Lower leg skin (tissue), 4 donors: Measurements from ENCODE around the gene ELOB. TPM values are rescaled to one million over a fixed set of nuclear protein-coding genes. Genes with fewer than 3 reads are reported as not detected.

Experiments
- DNase-seq, 2 donors: peaks; one replicate each; pipeline ENCODE4 v3.0.0-alpha.2; 2019; ENCODE audit warnings: low spot score in 2 of 2
- H3K4me3 ChIP-seq: fragments of 200-600 bp; sonication (generic); 2 replicates; pipeline ENCODE4 v1.5.1; 2017; ENCODE audit warnings: mild to moderate bottlenecking, low read depth; ENCODE audit not compliant: poor library complexity, severe bottlenecking
- POLR2A ChIP-seq, 2 donors: fragments of 450-650 bp; IDR thresholded peaks; one replicate each; pipeline ENCODE4 v1.6.1; 2016 to 2017; ENCODE audit warnings: antibody characterized with exemption in 2 of 2, mild to moderate bottlenecking in 1 of 2, moderate library complexity in 1 of 2
- WGBS, 2 donors: methylation state at CpG; one replicate each; pipeline ENCODE4 v1.1.5; 2018; 5-methylcytosine and 5-hydroxymethylcytosine counted together
- intact Hi-C: fragments of 100-400 bp; cut with DNase I; formaldehyde crosslinking; loops from one replicate; pipeline ENCODE4 v1.15.0; 2023; ENCODE audit warnings: low total_unique reads
- total RNA-seq, 4 donors: library from RNA; depleted of rRNA; stranded (reverse); fragments of >200 nt; gene quantifications; one replicate each; pipeline ENCODE4 v1.1.0, GENCODE V29; 2016
- TF ChIP-seq, protein P1 (sequence below), 3 donors: fragments of 450-650 bp; IDR thresholded peaks; one replicate each; pipeline ENCODE4 v1.5.1; 2016; ENCODE audit warnings: antibody characterized with exemption in 3 of 3, mild to moderate bottlenecking in 3 of 3, moderate library complexity in 2 of 3

The ELOB gene
- total RNA-seq, 4 donors from 2014 or later, result 244 to 2,128 (median 328) TPM

DNA sequence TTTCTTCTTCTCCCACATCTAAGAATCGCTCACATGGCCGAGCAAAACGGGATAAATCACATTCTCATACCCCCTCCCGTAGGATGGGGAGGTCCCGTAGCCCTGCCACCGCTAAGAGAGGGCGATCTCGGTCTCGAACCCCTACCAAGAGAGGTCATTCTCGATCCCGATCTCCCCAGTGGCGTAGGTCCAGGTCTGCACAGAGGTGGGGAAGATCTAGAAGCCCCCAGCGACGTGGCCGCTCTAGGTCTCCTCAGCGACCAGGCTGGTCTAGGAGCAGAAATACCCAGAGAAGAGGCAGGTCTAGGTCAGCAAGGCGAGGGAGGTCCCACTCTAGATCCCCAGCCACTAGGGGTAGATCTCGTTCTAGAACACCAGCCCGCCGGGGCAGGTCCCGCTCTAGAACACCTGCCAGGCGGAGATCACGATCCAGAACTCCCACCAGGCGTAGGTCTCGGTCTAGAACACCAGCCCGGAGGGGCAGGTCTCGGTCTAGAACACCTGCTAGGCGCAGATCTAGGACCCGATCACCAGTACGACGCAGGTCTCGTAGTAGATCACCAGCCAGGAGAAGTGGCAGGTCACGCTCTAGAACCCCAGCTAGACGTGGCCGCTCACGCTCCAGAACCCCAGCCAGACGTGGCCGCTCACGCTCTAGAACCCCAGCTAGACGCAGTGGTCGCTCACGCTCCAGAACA is 15.0 kb downstream of the ELOB start:
- TF ChIP-seq, protein P1, sequence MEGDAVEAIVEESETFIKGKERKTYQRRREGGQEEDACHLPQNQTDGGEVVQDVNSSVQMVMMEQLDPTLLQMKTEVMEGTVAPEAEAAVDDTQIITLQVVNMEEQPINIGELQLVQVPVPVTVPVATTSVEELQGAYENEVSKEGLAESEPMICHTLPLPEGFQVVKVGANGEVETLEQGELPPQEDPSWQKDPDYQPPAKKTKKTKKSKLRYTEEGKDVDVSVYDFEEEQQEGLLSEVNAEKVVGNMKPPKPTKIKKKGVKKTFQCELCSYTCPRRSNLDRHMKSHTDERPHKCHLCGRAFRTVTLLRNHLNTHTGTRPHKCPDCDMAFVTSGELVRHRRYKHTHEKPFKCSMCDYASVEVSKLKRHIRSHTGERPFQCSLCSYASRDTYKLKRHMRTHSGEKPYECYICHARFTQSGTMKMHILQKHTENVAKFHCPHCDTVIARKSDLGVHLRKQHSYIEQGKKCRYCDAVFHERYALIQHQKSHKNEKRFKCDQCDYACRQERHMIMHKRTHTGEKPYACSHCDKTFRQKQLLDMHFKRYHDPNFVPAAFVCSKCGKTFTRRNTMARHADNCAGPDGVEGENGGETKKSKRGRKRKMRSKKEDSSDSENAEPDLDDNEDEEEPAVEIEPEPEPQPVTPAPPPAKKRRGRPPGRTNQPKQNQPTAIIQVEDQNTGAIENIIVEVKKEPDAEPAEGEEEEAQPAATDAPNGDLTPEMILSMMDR (IDR thresholded peaks at IDR 0.05), result no peak
- TF ChIP-seq POLR2A (IDR thresholded peaks at IDR 0.05), result no peak
- no peak for DNase-seq
- 96 to 97% methylated on average over 42 of the region's 42 CpGs for WGBS, 2 donors
- intact Hi-C loops, result no loop called here
- no peak overlapping the region for H3K4me3 ChIP-seq

DNA sequence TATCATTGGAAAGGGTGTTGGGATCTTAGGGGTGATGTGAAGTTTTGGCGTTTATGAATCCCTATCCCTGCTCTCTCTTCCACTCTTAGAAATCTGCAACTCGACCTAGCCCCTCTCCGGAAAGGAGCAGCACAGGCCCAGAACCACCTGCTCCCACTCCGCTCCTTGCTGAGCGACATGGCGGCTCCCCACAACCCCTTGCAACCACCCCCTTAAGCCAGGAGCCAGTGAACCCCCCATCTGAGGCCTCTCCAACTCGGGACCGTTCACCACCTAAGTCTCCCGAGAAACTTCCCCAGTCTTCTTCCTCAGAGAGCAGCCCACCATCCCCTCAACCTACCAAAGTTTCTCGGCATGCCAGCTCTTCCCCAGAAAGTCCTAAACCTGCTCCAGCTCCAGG is 15.6 kb downstream of the ELOB start:
- intact Hi-C loops, result no loop called here
- H3K4me3 ChIP-seq, result no peak overlapping the region
- WGBS, 2 donors, result 96 to 97% methylated on average over 10 of the region's 10 CpGs
- no peak for DNase-seq
- TF ChIP-seq POLR2A (IDR thresholded peaks at IDR 0.05), result no peak
- TF ChIP-seq, protein P1 (IDR thresholded peaks at IDR 0.05), result no peak

DNA sequence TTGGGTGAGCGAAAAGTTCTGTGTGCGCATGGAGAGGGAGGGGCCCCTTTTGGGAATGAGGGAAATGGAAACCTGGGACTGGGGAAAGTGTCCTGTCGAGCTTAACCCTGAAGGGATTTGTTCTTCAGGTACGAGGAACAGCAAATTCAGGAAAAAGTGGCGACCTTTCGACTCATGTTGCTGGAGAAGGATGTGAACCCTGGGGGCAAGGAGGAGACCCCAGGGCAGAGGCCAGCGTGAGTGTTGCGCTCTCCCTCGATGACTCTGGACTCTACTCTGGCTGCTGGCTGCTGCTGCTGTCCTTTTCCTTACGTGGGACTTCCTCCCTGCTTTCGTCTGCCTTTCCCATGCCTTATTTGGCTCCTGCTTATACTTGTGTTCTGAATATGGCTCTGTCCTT is 19.7 kb downstream of the ELOB start:
- no peak overlapping the region for H3K4me3 ChIP-seq
- no peak for TF ChIP-seq POLR2A (IDR thresholded peaks at IDR 0.05)
- TF ChIP-seq, protein P1 (IDR thresholded peaks at IDR 0.05), result no peak
- intact Hi-C loops, result no loop called here
- no peak for DNase-seq
- WGBS, 2 donors, result 67 to 75% methylated on average over 11 of the region's 11 CpGs

DNA sequence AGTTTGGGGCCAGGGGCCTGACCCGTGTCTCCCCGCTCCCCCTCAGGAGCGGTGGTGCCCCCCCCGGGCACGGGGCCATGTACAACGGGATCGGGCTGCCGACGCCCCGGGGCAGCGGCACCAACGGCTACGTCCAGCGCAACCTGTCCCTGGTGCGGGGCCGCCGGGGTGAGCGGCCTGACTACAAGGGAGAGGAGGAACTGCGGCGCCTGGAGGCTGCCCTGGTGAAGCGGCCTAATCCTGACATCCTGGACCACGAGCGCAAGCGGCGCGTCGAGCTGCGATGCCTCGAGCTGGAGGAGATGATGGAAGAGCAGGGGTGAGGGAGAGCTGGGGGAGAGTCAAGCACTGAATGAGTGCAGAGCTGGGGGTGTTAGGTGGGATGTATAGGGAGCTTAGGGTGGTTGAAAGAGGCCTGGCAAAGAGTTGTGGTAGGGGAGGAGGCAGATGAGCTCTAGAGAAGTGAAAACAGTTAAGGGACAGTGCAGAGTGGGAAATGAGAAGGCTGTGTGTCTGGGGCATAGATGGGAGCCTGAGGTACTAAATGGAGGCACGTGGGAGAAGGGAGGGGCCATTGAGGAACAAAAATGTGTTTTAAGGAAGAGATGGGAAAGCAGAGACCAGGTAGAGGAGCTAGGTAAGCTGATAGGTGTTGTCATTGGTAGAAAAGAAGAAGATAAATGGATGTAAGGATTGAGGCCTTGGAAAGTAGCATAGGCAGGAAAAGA is 20.6 kb downstream of the ELOB start:
- intact Hi-C loops, result no loop called here
- H3K4me3 ChIP-seq, result no peak overlapping the region
- WGBS, 2 donors, result 84 to 89% methylated on average over 30 of the region's 30 CpGs
- TF ChIP-seq POLR2A (IDR thresholded peaks at IDR 0.05), result no peak
- TF ChIP-seq, protein P1 (IDR thresholded peaks at IDR 0.05), result no peak
- DNase-seq, result no peak

DNA sequence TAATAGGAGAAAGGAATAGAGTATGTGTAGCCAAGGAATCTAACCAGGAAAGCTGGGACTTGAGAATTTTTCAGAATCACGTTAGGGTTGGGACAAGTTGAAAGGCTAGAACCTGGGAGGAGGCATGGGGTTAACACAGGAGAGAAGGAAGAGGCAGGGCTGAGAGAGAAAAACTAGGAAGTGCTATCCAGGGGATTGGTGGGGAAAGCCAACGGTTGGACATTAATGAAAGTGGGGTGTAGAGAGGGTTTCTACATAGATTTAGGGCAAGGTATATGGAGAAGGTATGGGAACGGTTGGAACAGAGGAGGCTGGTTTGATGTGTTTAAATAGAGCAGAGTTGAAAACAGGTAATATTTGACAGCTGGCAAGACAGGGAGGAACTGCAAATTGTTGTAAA is 21.9 kb downstream of the ELOB start:
- DNase-seq, result no peak
- H3K4me3 ChIP-seq, result no peak overlapping the region
- intact Hi-C loops, result no loop called here
- TF ChIP-seq, protein P1 (IDR thresholded peaks at IDR 0.05), result no peak
- no peak for TF ChIP-seq POLR2A (IDR thresholded peaks at IDR 0.05)
- WGBS, 2 donors, result 17 to 27% methylated on average over 3 of the region's 3 CpGs
